GM12874 (cell line): ENCODE results near the gene DYRK1A.

Source experiments
- TF ChIP-seq, protein P1 (sequence below): IDR thresholded peaks from 2 replicates; pipeline ENCODE4 v1.5.1; 2011; ENCODE audit warnings: low read depth, mild to moderate bottlenecking, control low read depth, low read length, moderate library complexity; ENCODE audit not compliant: insufficient read depth

Gene DYRK1A

DNA sequence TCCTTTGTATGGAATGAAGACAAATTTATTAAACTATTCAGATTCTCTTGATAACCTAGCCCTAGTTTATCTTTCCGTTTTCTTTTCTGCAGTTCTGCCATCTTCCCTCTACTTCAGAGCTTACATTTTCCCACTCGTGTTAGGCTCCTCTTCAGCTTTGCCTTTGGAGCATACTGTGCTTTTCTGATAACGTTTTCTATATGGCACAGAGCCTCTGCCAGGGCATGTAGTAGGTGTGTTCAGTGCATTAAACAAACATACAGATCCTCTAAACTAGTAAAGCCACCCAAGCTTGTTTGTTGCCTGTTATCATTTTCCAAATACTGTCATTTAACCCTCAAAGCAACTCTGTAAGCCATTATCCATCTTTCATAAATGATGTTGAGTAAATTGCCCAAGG lies 25.1 kb downstream of the DYRK1A start:
- TF ChIP-seq, protein P1, sequence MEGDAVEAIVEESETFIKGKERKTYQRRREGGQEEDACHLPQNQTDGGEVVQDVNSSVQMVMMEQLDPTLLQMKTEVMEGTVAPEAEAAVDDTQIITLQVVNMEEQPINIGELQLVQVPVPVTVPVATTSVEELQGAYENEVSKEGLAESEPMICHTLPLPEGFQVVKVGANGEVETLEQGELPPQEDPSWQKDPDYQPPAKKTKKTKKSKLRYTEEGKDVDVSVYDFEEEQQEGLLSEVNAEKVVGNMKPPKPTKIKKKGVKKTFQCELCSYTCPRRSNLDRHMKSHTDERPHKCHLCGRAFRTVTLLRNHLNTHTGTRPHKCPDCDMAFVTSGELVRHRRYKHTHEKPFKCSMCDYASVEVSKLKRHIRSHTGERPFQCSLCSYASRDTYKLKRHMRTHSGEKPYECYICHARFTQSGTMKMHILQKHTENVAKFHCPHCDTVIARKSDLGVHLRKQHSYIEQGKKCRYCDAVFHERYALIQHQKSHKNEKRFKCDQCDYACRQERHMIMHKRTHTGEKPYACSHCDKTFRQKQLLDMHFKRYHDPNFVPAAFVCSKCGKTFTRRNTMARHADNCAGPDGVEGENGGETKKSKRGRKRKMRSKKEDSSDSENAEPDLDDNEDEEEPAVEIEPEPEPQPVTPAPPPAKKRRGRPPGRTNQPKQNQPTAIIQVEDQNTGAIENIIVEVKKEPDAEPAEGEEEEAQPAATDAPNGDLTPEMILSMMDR: no peak

DNA sequence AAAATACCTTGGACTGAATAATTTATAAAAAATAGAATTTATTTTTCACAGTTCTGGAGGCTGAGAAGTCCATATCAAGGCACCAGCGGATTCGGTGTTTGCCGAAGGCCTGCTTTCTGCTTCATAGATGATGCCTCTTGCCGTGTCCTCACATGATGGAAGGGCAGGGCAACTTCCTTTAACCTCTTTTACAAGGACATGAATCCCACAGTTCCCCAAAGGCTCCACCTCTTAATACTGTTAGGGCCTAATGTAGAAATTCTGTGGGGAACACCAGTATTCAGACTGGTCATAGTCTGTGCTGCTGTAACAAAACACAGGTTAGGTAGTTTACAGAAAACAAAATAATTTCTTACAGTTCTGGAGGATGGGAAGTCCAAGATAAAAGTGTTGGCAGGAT lies 25.9 kb downstream of the DYRK1A start:
- TF ChIP-seq, protein P1: no peak

DNA sequence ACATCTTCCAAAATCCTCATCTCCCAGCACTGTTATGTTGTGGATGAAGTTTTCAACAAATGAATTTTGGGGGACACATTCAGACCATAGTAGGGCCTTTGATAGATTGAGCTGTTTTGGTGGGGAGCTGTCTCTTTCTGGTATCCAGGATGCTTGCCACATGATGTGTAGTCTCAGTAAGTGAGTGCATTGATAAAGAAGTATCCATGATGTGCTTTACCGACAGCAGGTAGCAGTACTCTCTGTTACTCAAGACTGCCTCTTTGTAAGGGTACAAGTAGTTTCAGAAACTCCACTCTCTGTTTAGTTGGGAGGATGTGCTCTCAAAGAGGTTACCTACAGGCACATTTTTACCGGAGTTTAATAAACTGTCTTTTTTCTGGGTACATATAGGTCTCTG lies 26.5 kb downstream of the DYRK1A start:
- TF ChIP-seq, protein P1: no peak

DNA sequence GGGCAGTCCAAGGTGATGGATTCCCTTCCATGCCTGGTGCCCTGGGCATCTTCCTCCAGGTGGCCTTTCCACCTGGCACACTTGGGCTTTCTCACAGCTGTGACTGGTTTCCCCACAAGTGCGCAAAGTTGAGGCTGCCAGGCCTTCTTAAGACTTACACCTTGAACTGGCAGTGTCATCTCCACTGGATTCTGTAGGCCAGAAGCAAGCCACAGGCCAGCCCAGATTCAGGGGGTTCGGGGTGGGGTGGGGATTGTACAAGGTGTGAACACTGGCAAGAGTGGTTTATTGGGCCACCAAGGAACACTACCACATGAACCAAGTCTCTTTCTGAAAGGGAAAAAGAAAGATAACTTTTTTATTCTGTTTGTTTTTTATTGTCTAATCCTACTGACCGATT lies 27.2 kb downstream of the DYRK1A start:
- TF ChIP-seq, protein P1: no peak

DNA sequence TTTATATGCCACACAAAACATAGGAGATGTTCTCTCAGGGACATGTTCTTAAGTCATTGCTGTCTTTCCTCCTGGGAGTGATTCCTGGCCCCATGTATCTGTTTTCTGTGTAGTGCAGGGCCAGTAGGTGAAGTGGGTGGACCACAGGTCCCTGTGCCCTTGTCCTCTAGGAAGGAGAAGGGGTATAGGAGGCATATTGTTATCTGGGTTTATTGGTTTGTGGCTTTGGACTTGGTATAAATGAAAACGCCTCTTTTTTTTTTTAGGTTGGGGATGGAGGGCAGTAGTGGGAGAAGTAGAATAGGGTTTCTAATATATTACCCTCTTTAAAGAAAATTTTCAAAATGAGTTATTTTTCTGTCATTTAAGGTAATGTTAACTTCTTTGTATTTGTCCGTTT lies 29.4 kb downstream of the DYRK1A start:
- TF ChIP-seq, protein P1: no peak

DNA sequence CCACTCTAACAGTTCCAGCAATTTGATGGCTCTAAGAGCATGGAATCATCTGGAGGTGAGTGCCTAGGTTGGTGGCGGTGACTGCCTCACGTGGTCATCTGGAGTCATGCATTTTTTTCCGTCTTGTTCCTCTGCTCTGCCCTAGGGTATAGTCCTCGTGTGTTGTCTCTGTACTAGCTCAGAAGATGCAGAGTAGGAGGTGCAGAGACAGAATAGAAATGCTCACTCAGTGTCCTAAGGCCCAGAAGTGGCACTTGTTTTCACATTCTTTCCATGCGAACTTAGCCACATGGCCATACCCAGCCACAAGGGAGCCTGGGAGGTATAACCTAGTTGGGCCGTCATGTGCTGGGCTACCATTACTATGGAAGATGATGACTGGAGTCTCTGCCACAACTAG lies 30.3 kb downstream of the DYRK1A start:
- TF ChIP-seq, protein P1: no peak

DNA sequence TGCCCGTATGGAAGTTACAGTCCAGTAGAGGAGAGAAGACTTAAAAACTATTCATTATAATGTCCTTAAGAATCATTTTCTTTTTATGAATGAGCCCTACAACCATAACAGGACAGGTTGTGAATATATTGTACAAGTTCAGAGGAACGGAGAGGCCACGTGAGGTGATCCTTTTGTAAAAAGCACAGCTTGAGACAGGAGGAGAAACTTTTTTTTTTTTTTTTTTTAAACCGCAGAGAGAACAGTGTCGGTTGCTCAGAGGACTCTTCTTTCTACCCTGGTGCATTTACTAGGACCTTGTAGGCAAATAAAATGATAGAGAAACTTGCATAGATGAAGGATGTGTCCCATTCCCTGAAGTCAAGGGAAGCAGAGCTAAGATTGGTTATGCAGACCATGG lies 32.1 kb downstream of the DYRK1A start:
- TF ChIP-seq, protein P1: no peak
